ENCODE data around the gene DNAH10. TPM values are rescaled to one million over a fixed set of nuclear protein-coding genes. Genes with fewer than 3 reads are reported as not detected.

DNAH10 gene
- total RNA-seq, 4 donors from 2014 or later: under 0.01 to 1.7 (median 0.28) TPM

DNA sequence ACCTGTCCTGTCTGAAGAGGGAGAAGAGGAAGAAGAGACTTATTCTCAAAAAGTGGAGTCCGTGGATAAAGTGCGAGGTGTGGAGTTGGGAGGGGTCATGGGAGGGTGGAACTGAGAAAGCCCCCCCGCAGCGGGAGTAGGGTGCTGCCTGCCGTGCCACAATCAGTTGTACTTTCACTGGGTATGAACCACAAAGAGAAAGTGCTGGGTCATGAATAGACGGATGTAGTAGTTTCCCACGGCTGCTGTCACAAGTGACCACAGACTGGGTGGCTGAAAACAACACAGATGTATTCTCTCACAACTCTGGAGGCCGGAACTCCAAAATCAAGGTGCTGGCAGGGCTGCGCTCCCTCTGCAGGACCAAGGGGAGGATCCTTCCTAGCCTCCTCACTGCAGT is 5.5 kb downstream of the DNAH10 start:
- Histone ChIP-seq H3K9me3 (no peaks in the 10 kb centered on the region), H3K4me1 (peaks cover 0 to 19% (median under 1%) of the 10 kb centered on the region in 4 donors), H3K4me3 (no peak overlapping the region), H3K27me3 (no peaks in the 10 kb centered on the region), H3K36me3 (no peaks in the 10 kb centered on the region), H3K27ac (no peak overlapping the region)
- no peak for TF ChIP-seq POLR2A (IDR thresholded peaks at IDR 0.05)
- TF ChIP-seq, protein P1, sequence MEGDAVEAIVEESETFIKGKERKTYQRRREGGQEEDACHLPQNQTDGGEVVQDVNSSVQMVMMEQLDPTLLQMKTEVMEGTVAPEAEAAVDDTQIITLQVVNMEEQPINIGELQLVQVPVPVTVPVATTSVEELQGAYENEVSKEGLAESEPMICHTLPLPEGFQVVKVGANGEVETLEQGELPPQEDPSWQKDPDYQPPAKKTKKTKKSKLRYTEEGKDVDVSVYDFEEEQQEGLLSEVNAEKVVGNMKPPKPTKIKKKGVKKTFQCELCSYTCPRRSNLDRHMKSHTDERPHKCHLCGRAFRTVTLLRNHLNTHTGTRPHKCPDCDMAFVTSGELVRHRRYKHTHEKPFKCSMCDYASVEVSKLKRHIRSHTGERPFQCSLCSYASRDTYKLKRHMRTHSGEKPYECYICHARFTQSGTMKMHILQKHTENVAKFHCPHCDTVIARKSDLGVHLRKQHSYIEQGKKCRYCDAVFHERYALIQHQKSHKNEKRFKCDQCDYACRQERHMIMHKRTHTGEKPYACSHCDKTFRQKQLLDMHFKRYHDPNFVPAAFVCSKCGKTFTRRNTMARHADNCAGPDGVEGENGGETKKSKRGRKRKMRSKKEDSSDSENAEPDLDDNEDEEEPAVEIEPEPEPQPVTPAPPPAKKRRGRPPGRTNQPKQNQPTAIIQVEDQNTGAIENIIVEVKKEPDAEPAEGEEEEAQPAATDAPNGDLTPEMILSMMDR (IDR thresholded peaks at IDR 0.05): no peak
- no peak for DNase-seq

DNA sequence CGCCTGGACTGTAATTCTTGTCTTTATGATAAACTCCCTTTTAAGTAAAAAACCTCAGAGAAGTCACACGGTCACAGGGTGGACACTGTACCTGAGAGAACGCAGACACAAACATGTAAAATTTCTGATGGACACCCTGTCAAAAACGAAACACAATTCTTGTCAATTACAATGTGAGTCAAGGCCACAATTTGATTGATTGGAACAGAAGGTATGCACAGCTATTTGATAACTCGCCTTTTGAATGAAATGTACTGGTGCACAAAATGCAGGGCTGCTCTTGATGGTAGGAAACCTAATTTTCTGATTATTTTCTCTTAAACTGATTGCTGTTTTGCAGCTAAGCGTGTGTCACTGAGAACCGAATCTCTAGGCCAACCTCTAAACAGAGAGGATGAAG is 9.2 kb downstream of the DNAH10 start:
- no peaks in the 10 kb centered on the region for H3K36me3 ChIP-seq
- H3K4me3 ChIP-seq: no peak overlapping the region
- DNase-seq: no peak
- TF ChIP-seq POLR2A (IDR thresholded peaks at IDR 0.05): no peak
- TF ChIP-seq, protein P1 (IDR thresholded peaks at IDR 0.05): no peak
- no peaks in the 10 kb centered on the region for H3K9me3 ChIP-seq
- no peaks in the 10 kb centered on the region for H3K27me3 ChIP-seq
- H3K4me1 ChIP-seq: no peaks in the 10 kb centered on the region
- no peak overlapping the region for H3K27ac ChIP-seq

DNA sequence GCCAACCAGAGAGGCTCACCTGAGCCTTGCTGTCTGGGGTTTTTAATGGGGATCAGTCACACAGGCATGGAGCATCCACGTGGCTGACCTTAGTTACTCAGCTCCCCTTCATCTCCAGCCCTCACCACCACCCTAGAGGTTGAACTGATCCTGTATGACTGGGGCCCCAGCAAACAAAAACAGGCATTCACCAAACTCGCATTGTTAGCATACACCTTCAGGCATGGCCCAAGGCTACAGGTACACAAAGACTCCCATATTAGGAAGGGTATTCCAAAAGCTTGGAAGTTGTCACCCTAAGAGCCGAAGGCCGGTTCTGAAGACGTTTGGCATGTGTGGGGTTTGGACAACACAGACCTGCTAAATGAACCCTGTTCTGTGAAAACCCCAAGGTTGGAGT is 10.0 kb downstream of the DNAH10 start:
- Histone ChIP-seq H3K36me3 (no peaks in the 10 kb centered on the region), H3K9me3 (no peaks in the 10 kb centered on the region), H3K4me1 (no peaks in the 10 kb centered on the region), H3K27me3 (no peaks in the 10 kb centered on the region), H3K27ac (no peak overlapping the region), H3K4me3 (no peak overlapping the region)
- TF ChIP-seq POLR2A (IDR thresholded peaks at IDR 0.05): no peak
- TF ChIP-seq, protein P1 (IDR thresholded peaks at IDR 0.05): no peak
- DNase-seq: no peak

- H3K9me3 ChIP-seq: no peaks in the 10 kb centered on the region
- no peaks in the 10 kb centered on the region for H3K27me3 ChIP-seq
- no peak for DNase-seq
- no peaks in the 10 kb centered on the region for H3K4me1 ChIP-seq
- TF ChIP-seq, protein P1 (IDR thresholded peaks at IDR 0.05): no peak
- H3K4me3 ChIP-seq: no peak overlapping the region
- no peak overlapping the region for H3K27ac ChIP-seq
- H3K36me3 ChIP-seq: no peaks in the 10 kb centered on the region
Observed at GRCh38 chr12:123773375-123773774, 11.3 kb downstream of the DNAH10 start.

- H3K27ac ChIP-seq: no peak overlapping the region
- H3K9me3 ChIP-seq: no peaks in the 10 kb centered on the region
- H3K27me3 ChIP-seq: no peaks in the 10 kb centered on the region
- TF ChIP-seq, protein P1 (IDR thresholded peaks at IDR 0.05): no peak
- TF ChIP-seq POLR2A (IDR thresholded peaks at IDR 0.05): no peak
- no peaks in the 10 kb centered on the region for H3K4me1 ChIP-seq
- H3K4me3 ChIP-seq: no peak overlapping the region
- DNase-seq: no peak
- no peaks in the 10 kb centered on the region for H3K36me3 ChIP-seq
Observed at GRCh38 chr12:123779551-123779950, 17.4 kb downstream of the DNAH10 start.
